CD4-positive, alpha-beta T cell treated with Interleukin-17A for 1 hour (primary cell): ENCODE results near the gene SMR3B.

ENCODE experiments used
- DNase-seq: peaks from one replicate; pipeline ENCODE4 v3.0.0-alpha.2; 2020

SMR3B gene

DNA sequence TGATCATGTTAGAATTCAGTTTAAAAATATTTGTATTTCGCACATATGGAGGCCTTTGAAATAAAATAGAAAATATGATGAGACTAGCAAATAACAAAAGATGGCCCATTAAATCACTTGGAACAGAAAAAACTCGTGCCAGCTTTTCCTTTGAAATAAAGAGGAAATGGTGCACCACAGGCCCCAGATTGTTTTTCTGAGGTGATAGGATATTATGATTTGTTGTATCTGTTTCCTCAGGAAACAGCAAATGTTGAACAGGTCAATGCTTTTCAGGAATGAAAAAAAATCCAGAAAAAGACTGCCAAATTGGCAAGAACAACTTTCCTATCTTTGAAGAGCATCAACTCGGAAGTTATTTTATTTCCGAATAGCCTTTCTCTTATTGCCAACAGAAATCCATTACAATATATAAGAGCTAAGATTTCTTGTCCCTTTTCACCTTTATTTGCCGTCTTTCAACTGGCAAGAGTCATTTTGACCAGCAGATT, at the start of gene SMR3B:
Gene SMR3B, plus strand, starts transcription at position 441 of the 491 bp plus-strand sequence. CDS start 1,380 bp downstream, outside the sequence.
- no peak for DNase-seq

DNA sequence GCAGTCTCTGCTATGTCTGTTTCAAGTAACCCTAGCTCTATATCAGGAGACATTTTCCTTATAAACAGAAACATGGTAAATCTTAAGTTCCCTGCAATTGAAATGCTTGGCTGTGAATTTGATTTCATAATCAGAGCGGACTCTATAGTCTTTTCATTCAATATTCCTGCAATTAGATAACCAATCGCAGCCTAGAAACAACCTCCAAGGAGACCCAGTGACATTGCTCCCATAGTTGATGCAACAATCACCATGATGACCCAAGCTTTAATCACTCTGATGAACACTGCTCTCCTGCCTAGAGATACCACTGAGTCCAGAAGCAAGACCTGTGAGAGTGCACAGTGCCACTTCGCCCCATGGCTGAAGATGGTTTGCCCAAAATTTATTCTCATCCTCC, 48.2 kb upstream of the SMR3B start, which contains the start of gene CABS1:
Gene CABS1, plus strand, starts transcription at position 301 of the 400 bp plus-strand sequence. Its CDS starts 59 bp downstream, at position 360.
- no peak for DNase-seq

DNA sequence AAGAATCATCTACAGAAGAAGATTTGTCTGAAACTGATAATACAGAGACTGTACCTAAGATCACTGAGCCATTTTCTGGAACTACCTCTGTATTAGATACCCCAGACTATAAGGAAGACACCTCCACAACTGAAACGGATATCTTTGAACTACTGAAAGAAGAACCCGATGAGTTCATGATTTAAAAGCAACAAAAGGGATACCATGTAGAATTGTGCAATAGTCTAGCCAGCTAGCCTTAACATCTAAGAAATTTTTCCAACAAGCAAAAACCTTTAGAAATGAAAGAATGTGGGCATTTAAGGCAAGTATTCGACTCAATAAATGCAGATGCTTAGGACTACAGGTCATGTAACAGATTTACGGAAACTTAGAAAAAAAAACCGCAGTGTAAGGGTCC, 46.9 kb upstream of the SMR3B start:
- no peak for DNase-seq

DNA sequence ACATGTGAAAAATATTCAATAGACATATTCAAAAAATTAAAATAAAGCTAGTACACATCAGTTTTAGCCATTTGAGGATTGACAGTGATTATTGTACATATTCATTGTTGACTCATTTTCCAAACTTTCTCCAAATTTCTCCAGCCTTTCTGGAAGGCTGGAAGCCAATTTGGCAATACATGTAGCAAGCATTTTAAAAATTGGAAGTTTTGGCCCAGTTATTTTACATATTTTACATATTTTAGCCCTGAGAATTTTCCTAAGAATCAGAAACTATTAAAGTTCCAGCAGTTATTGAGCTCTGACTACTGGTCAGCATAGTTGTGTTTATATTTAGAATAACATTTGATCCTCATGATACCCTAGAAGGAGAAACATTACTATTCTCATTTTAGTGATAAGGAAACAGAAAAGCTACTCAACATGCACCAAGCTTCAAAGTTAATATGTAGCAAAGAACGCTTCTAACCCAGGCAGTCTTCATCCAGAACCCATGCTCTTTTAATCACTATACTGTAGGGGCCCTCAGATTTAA, 45.0 kb upstream of the SMR3B start:
- DNase-seq = no peak

DNA sequence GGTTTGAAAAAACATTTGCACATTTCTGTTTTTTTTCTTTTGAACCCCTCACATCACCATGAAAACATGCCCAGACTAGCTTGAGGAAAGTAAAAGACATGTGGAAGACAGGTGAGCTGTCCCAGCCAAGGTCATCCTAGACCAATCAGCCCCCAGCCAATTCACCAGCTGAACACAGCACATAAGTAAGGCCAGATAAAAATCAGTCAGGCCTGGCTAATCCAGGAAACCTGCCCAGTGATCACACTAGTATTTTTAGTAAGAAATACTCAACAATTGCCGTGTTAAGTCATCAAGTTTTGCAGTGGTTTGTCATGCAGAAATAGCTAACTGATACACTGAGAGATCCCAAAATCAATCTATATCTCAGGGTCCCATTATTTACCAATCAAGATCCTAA, 26.7 kb upstream of the SMR3B start:
- no peak for DNase-seq

DNA sequence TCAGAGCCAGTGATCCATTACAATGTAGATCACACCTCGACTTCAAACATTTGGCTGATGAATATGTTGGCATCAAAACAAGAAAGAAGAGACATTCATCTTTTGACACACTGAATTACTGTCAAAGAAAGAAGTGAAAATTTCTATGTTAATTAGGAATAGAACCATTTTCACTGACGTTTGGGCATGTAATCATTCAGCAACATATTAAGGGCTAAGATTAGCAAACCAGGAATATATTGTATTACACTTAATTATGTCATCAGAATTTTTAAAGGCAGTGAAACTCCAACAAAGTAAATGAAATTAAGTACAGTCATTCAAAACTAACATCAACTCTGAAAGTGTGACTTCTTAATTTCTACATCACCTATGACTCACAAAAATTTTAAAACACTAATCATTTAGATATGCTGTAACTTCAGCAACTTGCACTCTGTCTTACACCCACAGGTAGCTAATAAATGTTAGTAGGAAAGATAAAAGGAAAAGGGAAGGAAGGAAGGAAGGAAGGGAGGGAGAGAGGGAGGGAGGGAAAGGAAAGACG, 23.7 kb upstream of the SMR3B start:
- no peak for DNase-seq

DNA sequence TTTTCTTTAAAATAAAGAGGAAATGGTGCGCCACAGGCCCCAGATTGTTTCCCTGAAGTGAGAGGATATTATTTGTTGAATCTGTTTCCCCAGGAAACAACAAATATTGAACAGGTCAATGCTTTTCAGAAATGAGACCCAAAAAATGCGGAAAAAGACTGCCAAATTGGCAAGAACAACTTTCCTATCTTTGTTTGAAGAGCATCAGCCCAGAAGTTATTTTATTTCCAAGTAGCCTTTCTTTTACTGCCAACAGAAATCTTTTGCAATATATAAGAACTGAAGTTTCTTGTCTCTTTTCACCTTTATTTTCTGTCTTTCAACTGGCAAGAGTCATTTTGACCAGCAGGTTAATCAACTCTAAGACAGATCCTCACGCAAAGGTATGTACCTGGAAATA, 22.5 kb upstream of the SMR3B start, which contains the start of gene SMR3A:
Gene SMR3A, plus strand, starts transcription at position 301 of the 400 bp plus-strand sequence. CDS start 1,356 bp downstream, outside the sequence.
- DNase-seq = no peak

DNA sequence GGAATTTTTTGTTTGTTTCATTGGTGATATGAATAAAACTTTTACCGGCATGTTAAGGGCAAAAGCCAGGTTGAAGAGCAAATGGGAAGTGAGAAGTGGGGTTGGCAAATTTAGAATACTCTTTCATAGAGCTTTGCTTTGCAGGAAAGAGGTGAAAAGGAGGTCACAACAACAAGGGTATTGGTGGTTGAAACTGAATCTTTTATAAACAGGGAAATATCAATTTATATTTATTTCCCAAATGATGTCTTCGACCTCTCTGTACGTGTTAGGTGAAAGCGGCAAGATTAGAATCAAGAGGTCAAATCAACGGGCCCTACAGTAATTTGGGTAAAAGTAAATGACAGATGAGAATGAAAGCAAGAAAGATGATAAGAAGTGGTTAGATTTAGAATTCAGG, 18.9 kb upstream of the SMR3B start:
- no peak for DNase-seq

DNA sequence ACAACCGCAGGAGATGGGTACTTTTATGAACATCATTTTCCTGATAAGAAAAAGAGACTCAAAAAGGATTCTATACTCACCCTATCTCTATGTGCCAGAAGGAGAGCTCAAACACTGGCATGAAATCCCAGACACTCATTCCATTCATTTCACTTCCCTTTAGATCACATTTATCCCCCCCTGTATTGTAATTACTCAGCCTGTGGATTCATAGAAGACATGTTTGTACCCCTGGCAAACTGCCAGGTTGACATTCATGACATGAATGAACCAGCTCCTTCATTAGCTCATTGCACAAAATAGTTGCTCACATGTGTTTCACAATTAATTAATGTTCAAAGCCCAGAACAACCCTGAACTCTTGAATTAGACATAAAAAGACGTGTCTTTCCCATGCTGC, 17.5 kb upstream of the SMR3B start:
- no peak for DNase-seq

DNA sequence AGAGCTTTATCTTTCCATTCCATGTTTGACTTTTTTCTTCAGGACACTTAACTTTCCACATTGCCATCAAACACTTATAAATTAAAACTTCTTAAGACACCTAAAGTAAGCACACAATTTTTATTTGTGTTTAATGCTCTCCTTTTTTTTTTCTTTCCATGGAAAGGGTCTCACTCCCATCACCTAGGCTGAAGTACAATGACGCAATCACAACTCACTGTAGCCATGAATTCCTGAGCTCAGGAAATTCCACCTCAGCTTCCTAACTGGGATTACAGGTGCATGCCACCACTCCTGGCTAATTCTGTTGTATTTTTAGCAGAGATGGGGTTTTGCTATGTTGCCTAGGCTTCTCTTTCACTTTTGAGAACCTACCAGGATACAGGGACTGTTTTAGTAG, 15.1 kb upstream of the SMR3B start:
- no peak for DNase-seq

DNA sequence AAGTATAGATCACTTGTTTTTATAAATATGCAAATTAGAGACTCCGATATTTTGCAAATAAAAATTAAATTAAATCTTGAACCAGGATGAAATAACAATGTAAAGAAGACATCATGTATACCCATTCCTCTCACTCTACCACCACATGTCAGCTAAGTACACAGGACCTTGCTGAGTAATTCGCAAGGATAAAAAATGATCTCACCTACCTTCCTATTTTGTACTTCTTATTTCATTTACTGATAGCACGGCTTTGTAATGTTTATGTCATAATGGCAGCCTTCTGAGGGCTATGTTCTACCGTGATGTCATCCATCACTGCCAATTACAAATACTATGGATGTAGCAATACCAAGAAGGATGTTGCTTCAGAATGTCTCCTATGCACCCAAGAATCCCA, 10.9 kb upstream of the SMR3B start:
- DNase-seq = no peak

DNA sequence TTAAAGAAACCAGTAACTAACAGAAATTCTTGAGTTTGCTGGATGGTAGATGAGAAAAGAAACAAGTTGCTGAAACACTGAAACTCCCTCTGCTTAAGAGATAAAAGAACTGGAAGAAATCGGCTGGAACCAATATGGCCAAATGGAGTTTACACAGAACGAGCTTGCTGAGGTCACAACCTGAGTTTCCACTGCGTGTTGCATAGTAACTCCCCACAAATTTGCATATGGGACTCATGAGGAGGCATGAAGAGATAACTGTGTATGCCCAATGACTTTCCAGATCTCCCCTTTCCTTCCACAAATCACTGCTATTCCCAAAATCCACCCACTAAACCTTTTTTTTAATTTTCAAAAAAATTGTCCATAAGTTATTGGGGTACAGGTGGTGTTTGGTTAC, 10.2 kb upstream of the SMR3B start:
- no peak for DNase-seq

DNA sequence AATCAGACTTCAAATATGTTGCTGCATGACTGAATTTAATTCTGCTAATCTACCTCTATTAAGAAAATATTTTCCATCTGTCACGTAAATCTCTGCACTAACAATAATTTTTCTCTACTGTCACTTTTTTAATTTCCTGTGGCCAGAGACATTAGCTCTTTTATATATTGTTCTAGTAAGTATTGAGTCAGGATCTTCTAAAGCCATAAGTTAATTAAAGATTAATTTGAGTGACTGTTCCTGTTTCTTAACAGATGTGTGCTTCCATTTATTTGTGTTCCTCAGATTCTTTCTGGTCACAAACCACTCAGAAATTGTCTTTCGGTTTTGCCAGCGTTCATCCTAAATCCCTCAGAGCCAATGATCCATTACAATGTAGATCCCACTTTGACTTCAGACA, 2.4 kb upstream of the SMR3B start:
- no peak for DNase-seq

DNA sequence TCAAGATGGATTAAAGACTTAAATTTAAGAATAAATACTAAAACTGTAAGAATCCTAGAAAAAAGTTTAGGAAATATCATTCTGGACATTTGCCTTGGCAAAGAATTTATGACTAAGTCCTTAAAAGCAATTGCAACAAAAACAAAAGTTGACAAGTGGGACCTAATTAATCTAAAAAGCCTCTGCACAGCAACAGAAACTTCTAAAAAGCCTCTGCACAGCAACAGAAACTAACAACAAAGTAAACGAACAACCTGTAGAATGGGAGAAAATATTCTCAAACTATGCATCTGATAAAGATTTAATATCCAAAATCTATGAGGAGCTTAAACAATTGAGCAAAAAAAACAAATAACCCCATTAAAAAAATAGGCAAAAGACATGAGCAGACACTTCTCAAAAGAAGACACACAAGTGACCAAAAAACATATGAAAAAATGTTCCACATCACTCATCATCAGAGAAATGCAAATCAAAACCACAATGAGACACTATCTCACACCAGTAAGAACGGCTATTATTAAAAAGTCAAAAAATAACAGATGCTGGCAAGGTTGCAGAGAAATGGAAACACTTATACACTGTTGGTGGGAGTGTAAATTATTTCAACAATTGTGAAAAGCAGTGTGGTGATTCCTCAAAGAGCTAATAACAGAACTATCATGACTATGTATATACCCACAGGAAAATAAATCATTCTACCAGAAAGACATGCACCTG, 9.3 kb downstream of the SMR3B start:
- no peak for DNase-seq

DNA sequence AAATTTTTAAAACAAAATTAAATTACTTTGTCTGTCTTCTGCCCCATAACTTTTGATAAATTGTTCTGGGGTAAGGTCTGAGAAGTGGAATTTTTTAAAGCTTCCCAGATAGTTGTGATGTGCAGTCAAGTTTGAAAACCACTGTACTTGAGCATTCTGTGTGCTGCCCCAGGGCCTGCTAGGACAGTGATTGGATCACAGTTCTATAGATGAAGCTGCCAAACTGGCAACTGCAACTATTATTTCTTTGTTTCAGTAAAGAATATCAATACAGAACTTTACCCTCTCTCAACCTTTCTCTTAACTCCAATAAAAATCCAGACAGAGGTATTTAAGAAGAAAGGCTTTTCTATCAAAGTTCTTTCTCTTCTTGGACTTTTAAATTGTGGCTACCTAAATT, 14.6 kb downstream of the SMR3B start, which contains the start of gene OPRPN:
Gene OPRPN, plus strand, starts transcription at position 361 of the 400 bp plus-strand sequence. CDS start 1,346 bp downstream, outside the sequence.
- DNase-seq = no peak

DNA sequence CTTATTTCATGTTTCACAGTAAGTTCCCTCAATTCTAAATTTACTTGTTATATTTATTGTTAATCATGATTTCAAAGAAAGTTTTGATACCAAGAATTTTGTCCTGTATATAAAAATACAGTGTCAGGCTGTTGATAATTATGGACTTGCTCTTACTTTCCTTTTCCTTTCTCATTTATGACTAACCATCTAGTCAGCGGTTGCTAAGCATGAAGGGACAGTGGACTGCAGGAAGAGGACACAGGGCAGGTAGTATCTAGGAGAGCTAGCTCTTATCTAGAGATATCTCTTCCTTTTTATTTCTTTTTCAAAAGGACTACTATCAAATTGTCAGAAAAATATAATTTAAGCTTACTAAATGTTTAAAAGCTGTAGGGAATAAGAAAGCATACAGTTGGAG, 16.4 kb downstream of the SMR3B start:
- DNase-seq = no peak

DNA sequence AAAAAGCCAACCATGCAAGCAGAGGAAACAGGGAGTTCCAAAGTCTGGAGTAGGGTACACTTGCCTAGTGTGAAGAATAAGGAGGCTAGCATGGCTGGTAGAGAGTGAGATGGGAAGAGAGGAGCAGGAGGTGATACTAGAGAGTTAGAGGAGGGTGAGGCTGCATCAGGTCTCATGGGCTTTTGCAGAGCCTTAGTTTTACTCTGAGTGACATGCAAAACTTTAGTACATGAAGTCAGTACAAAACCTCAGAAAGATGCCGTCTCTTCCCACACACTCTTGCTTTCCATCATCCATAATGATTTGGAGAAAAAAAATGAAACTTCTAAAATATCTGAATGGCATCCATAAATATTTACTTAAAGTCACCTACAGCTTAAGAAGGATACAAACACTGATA, 19.8 kb downstream of the SMR3B start:
- no peak for DNase-seq

DNA sequence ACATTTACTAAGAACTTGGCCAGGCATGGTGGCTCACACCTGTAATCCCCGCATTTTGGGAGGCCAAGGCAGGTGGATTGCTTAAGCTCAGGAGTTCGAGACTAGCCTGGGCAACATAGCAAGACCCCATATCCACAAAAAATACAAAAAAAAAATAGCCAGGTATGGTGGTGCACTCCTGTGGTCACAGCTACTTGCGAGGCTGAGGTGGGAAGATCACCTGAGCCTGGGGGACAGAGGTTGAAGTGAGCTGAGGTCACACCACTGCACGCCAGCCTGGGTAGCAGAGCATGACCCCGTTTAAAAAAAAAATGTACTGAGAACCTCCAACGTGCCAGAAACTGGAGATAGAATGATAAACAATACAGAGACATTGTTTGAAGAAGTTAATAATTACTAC, 22.8 kb downstream of the SMR3B start:
- no peak for DNase-seq

DNA sequence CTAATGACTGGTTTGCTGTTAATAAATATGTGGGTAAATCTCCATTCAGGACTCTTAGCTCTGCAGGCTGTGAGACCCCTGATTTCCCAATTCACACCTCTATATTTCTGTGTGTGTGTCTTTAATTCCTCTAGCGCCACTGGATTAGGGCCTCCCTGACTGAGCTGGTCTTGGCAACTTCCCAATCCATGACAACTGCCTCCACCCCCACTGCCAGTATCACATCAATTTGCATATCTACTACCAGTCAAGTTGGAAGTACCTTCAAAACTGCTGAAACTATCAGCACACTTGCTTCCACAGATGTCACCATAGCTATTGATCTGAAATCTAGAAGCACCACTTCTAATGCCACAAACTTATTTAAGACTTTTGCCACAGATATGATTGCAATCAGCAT, 42.4 kb downstream of the SMR3B start:
- DNase-seq = no peak

DNA sequence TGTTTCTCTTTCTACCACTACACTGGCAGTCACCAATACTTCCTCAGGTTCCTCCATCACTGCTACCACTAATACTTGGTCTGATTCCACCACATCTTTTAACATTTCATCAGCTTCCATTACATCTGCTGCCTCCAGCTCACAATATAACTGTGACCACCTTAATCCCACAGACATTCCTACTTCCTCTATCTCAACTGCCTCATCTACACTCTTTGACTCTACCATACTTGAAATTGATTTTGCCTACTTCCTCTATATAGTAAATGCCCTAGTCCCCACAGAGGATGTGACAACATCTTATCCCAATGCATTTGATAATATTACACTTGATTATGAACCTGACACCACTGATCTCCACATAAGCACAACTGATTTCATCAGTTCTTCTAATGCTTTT, 43.9 kb downstream of the SMR3B start:
- no peak for DNase-seq

DNA sequence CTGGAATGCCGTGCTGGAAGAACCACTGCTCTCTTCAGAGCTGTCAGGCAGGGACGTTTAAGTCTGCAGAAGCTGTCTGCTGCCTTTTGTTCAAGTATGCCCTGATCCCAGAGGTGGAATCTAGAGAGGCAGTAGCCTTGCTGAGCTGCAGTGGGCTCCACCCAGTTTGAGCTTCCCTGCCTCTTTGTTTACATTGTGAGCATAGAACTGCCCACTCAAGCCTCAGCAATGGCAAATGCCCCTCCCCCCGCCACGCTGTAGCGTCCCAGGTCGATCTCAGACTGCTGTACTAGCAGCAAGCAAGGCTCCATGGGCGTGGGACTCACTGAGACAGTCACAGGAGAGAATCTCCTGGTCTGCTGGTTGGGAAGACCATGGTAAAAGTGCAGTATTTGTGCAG, 54.3 kb downstream of the SMR3B start:
- DNase-seq = no peak
